HG03196 (cell line): ENCODE data around the gene FOXL2.
A peak's percentile ranks its signal among the peaks of the same experiment; 100 is the strongest.

ENCODE experiments used
- ATAC-seq: cut with Tn5 transposase; IDR thresholded peaks from one replicate; pipeline ENCODE4 v1.9.1; 2021; ENCODE audit not compliant: unreplicated experiment

FOXL2 gene

DNA sequence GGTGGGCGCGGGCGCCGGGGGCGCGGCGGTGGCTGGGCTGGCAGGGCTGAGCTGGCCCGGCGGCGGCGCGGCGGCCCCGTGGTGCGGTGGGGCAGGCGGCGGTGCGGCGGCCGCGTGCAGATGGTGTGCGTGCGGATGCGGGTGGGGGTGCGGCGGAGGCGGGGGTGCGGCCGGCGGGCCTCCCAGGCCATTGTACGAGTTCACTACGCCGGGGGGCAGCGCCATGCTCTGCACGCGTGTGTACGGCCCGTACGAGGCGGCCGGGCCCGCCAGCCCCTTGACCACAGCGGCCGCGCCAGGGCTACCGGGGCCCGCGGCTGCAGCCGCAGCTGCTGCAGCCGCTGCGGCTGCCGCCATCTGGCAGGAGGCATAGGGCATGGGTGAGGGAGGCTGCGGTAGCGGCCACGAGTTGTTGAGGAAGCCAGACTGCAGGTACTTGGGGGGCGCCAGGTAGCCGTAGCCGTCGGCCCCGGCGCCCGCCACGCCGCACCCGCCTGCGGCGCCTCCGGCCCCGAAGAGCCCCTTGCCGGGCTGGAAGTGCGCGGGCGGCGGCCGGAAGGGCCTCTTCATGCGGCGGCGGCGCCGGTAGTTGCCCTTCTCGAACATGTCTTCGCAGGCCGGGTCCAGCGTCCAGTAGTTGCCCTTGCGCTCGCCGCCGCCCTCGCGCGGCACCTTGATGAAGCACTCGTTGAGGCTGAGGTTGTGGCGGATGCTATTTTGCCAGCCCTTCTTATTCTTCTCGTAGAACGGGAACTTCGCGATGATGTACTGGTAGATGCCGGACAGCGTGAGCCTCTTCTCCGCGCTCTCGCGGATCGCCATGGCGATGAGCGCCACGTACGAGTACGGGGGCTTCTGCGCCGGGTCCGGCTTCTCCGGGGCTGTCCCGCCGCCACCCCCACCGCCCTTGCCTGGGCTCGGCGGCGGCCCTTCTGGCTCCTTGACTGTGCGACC, 951 bp downstream of the FOXL2 start:
- ATAC-seq = no peak

DNA sequence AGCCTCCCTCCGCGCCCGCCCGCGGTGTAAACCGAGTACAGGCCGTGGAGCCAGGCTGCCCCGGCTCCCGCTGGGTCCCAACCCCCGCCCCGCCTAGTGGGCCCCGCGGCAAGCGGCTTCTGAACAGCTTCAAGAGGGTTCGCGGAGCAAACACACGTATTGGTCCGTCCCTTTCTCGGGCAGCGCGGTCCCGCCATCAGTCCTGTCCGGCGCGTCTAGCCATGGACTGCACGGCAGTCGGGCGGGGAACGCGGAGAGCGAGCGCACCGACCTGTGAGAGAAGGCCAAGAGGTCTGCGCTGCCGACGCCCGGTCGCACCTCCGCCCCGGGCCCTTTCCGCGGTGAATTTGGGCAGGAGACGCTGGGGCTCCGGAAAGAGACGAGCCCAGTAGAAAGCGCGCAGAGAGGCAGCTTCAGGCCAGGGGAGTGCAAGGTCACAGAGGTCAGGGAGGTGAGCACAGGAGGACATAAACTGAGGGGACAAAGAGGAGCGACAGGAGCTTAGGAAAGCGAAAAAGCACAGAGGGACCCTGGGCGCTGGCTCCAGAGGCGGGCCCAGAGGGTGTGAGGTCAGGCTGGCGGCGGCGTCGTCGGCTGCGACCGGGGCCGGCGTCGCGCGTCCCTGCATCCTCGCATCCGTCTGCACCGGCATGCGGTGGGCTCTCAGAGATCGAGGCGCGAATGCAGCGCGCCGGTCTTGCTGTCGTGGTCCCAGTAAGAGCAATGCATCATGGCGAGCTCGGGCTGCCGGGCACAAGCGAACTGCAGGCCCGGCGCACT, 1.8 kb downstream of the FOXL2 start:
- ATAC-seq = no peak

DNA sequence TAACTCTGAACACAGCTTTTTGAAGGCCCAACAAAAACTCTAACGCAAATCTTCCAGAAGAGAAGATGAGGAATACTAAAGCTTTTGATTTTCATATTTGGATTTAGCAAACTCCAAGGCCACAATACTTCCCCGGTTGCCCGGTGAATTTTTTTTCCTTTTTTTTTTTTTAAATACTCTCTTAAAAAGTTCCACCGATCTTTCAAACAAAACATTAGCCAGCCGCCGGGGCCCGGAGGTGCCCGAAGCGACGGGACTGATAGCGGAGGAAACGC, 2.3 kb downstream of the FOXL2 start:
- no peak for ATAC-seq

DNA sequence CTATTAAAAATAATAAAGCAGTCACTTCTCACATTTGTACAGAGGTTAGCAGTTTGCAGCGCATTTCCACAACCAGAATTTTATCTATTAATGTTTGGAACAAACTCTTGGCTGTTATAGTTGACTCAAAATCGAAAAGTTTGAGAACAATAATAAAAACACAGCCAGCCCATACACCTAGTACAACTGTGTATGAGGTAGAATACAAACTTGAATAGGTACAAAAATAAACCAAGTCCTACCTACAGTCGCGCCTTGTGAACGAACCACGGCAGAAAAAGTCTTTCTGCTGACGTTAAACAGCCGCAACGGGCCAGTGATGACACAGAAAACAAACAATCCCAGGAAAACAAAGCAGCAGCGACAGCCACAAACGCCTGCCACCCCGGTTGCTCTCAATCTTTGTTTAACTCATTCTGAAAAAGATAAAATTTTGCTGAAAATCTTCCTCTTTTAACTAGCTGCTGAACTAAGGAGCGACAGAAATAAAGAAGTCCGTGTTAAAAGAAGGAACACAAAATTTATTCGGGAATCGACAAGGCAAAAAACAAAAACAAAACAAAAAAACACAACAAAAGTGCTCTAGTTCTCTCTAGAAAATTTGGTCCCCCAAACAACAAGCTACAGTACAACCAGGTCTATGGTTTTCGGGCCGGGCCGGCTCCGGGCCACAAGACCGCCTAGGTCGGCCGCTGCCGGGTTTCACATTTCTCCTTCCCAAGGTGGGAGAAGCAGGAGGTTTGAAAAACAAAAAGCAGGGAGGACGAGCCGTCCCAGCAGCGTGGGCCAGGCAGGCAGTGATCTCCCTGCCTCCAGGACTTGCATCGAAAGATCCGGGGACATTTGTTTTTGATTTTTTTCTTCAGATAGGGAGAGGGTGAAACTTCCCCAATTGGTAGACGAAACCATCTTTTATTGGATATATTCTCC, 2.9 kb downstream of the FOXL2 start:
- no peak for ATAC-seq

DNA sequence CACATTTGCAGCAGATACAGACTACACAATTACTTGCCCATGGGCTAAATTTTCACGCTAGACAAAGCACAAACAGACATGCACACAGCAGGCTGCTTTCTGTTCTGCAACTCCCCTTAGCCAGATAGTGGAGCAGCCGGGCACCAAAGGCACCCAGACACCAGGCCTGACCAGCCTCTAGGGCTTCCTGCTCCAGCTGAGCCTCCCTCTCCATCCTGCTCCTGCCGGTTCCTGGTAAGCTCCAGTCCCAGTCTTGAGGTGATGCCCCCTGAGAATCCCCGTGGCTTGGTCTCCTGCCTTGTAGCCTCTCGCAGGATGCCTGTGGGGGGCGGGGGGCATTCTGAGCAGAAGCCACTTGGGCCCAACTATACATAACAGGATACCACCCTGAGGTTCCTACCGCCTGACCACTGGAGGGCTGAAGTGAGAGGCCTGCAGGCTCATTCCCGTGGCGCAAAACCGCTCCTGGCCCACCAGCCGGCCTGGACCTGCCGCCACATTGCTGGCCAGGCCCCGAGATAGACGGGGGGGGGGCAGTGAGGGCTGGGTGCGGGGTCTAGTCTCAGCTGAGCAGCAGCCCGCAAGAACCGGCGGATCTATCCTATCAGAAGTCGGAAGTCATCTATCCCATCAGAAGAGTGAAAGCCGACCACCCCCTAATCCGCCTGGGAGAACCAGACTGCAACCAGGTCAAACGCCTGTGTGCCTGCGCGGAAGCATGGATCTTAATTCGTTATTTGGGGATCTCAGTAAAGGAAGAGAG, 3.9 kb downstream of the FOXL2 start:
- no peak for ATAC-seq

DNA sequence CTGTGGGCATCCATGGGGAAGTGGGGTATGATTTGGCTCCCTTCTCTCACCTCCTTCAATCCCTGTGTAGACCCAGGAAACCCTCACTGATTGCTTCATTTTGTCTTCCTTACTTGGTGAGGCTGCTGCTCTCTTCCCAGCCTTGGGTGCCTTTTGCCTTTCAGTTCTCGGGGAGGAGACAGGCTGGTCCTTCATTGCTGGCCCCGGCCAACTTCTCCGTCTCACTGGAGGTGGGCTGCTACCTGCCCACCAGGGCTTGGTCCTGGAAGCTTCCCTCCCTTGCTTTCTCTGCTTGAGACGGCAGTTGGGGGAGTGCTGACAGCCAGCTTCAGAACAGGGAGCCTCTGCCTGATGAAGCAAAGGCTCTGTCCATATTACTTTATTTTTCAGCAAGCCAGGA, 4.7 kb downstream of the FOXL2 start:
- ATAC-seq = no peak

DNA sequence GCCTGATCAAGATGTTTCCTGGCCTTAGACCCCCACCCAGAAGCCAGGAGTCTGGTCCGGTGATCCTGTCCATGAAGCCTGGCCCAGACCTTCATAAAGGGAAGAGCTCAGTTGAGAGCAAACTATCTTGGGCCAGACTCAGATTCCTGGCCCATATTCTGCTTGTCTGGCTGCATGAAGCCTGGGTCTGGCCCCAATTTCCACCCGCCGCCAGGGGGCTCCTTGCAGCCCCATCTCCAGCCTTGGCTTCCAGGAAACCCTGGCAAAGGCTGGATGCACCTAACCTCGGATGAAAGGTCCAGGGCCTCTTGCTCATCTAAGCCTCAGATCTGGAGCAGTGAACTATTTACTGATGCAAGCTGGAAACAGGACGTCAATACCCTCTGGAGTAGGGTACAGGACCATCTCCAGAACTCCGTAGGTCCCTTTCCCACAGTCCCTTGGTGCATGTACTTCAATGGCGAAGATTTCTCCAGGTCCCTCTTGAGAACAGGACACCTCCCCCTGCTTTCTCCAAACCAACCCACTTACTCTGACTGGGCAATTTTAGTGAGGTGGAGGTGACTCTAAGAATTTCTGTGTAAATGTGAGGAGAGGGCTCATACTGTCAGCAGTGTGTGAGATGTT, 5.6 kb downstream of the FOXL2 start:
- no peak for ATAC-seq

DNA sequence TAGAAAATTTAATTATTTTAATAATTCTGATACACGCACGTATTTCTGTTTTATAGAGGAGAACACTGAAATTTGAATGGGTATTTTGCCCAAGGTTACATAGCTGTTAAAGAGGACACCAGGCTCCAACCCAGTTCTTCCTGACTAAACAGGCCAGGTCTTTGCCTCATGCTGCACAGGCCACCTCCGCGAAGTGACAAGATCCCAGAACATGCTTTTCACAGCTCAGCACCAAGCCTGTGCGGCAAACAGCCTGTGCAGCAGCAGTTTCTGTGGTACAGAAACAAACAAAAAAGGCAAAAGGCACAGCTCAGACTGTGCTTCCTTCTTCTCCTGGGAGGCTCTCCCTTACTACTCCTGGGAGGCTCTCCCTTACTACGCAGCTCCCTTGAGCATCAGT, 6.5 kb downstream of the FOXL2 start:
- ATAC-seq = no peak

DNA sequence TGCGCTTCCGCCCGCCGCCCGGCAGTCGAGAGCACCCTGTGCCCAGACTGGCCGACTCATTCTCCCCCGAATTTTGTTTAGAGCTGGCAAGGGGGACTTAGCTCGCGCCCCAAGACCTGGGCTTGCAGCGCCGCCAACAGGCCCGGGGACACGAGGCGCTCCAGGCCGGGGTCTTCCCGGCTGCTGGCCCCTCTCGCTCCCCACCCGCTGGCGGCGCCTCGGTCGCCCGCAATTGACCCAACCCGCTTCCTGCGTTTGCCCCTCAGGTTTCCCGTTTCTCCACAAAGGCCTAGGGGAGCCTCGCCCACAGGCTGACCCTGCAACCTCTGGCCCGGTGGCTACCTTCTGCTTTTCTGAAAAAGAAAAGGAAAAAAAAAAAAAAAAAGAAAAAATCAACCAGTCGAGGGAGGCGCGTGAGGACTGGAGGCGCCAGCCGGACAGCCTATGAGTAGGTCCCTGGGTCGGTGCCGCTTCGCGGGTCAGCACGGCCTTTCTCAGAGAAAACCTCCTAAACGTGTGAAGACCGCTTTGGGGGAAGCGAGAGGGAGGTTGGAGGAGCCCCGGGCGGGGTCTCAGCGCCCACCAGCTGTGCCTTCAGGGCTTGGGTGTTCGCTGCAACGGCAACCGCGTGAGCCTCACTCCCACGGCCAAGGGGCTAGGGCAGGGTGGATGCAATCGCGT, 7.2 kb downstream of the FOXL2 start:
- ATAC-seq = no peak

DNA sequence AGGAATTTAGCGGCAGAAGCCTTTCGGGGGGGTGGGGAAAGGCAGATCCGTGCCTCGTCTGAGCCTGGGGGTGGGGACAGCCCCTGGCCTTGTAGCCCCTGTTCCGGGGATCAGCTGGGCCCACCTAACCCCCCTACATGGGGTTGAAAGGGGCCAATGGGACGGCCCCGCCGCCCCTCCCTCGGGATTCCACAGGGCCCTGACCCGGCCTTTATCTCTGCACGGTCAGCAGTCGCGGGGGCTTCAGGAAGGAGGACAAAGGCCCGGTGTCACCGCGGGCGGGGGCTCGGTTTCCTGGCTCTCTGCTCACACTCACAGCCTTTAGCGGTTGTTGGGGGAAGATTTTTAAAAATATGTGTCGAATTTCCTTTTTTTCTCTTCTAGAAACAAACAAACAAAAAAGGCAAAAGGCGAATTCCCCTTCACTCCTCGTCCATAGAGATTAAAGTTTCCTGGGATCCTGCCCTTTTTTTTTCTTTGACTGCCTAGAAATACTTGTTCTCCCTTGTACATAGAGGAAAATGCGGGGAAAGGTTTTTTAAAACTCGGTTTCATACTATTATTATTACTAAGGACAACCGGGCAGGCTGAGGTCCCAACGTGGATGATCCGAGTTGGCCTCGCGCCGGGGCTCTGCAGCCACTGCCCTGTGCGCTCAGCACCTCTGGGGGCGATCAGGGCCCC, 7.9 kb downstream of the FOXL2 start:
- ATAC-seq = no peak

DNA sequence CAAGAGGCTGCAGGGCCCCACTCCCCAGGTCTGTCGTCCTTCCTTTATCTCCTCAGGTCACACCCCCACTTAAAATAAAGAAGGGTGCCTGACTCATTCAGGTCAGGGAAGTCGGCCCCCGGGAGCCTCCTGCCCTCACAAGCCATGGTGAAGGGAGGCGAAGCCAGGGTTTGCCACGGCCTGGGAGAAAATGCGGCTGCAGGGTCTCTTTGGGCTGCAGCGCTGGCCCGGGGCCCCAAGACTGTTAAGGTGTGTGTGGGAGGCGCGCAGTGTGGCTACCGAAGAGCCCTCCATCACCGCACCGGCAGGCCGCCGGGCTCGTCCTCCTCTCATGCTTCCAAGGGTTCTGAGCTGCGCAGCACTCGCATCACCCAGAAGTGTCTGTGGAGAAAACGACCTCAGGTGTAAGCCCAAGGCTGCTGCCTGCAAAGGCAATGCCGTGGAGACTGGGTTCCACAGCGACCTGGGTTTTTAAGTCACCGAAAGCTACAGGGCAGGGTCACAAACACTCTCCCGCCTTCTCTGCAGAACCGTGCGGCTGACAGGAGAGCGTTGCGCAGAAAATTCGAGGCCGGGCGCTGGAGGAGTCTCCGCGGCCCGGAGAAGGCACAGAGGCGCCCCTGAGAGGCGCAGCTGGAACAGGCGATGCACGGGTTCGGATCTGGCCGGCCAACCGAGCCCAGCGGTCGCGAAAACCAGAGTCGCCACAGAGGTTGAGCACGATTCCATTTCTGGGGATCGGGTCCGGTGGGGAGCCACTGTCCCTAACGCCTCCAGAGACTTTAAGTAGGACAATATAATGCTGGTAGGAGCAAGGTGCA, 8.7 kb downstream of the FOXL2 start:
- no peak for ATAC-seq

DNA sequence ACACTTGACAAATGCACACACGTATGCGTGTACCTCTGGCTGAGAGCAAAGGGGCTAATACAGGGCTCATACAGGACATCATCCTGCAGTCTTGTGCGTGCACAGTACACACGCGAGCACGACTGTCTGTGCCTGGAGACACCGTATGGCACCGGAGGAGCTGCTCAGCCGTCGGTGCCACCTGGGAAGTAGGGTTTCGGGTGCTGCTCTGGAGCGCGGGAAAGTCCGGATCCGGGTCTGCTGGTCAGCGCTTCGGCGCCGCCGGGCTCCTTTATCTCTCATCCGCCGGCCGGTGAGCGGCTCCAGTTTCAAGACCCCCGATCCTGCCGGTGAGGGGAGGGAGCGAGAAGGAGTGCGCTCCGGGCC, 9.3 kb downstream of the FOXL2 start:
- no peak for ATAC-seq

DNA sequence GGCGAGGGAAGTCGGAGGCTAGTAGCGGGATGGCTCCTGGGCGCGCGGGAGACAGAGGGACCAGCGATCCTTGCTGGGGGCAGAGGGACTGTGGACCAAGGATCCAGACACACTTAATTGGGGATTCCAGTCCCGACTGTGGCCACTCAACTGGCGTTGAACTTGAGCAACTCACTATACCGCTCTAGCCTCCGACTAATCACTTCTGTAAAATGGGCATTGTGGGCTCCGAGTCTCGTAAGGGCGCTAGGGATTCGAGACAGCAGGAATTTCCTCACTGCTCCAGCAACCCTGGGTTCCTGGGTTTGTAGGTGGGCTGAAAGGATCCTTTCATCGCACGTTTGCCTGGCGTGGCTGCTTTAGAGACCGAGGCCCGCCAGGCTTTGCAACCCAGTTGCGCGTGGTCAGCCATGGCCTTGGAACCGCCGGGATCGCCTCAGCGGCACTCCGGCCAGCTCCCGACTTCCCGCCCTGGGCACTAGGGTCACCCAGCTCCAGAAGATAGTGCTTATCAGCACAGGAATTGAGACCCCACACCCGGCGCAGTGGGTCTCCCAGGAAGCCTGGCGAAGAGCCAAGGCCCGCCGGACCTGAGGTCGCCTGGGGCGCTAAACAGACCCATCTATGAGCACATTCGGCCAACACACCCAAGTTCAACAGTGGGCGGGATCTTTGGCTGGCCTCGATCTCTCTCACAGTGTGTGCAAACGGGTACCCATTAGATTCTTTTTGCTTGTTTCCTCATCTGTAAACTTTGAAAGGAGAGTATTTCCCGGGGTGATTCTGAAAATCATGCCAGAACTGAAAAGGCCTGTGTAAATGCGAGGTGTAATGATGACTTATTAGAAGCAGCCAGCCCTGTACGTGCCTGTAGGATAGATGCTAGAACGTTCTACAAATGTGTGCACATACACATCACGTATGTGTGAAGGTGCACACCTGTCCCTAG, 9.9 kb downstream of the FOXL2 start:
- ATAC-seq = no peak

DNA sequence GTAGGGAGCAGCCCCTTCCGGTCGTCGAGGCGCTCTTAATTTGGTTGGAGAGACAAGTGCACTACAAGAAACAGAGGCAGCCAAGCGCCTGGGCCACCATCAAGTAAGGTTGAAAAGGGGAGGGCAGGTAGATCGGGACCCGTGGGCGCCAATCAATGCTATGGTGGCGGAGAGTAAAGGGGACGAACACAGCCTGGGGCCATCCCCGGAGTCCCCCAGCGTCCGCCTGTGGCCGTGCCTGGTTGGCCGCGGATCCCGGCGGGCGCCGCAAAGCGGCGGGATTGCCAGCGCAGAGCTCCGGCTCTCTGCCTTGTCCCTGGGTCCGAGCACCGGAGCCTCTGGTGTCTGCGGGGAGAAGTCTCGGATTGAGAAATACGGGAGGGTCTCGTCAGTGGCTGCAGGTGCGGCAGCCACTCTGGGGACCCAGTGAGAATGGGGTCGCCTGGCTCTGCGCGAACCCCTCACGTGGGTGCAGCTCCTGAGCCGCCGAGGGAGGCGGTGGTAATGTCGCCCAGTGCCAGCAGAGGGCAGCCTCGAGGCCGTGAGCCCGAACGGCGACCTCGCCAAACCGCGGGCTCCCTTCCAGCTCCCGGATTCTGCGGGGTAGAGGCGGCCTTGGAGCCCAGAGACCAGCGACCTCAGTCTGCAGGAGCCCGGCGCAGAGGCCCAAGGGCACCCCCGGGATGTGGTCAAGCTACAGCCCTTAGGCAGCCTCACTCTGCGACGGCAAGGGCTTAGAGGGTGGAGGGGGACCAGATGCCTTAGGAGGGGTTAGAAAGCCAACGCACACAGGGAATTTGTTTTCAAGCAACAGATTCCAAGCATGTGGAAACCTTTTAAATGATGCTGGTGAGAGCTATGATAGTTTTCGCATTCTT, 10.8 kb downstream of the FOXL2 start:
- ATAC-seq = peak; percentile 73

DNA sequence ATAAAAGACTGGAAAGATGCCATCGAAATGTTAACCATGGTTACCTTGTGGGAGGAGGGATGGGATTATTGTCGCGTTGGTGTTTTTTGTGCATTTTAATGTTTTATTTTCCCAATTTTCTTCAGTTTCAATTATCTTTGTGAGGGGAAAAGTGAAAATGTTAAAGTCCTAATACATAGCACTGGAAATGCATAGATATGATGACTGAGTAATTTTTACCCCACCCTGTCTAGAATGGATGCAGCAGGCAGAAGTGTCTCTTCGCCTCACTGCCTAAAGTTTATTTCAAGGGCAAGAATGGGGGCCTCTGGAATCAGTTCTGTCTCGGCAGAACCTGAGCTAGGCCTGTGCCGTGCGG, 11.5 kb downstream of the FOXL2 start:
- ATAC-seq = no peak

DNA sequence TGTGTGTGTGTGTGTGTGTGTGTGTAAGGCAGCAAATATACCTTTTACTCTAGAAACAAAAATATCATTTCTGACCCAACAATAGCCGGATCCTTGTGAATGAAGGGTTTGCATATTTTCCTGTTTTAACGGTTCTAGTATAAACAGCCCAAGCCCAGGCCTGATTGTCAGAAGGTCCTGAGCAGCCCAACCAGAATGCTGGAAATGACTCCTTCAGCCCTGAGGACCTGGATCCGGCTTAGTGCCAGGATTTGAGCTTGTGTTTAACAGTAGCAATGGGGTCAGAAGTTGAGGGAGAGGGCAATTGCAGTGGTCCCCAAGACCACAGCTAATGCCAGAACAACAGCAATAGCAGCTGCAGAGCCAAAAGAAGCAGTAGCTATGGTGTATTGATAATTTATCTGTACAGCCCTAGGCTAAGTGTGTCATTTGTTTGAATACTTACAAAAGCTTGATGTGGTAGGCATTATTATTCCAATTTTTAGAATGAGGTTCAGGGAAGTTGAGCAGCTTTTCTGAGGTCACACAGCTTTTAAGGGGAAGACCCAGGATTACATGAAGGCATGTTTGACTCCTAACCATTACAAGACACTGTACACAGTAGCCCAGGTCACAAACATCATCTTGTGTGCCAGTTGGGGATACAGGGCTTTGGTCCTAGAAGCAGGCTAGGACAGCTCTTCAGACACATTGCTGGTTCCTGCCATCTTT, 12.8 kb downstream of the FOXL2 start:
- ATAC-seq = no peak
